Erythroblast (primary cell): Measurements from ENCODE around the gene GNB1L.

Experiments used
- GATA1 ChIP-seq: IDR thresholded peaks from 2 replicates; pipeline ENCODE4 v1.6.1; 2011; ENCODE audit warnings: low read depth, mild to moderate bottlenecking, control low read depth, low read length, moderate library complexity
- POLR2A ChIP-seq: IDR thresholded peaks from 2 replicates; pipeline ENCODE4 v1.6.1; 2011; ENCODE audit warnings: mild to moderate bottlenecking, low read length

- TF ChIP-seq POLR2A: no peak
- TF ChIP-seq GATA1: no peak
Measured at GRCh38 chr22:19766511-19767426, 87.9 kb downstream of the GNB1L start.
